Activated T-helper 2 cell treated with anti-CD3 and anti-CD28 coated beads, Interferon-gamma antibody, Interleukin-2, Interleukin-4, amounts not matched to agents 10 μg/mL and 5 μg/mL and 100 μg/mL, durations not matched to agents 14 hours and 24 hours and 36 hours (primary cell): ENCODE data around the gene ARHGAP19. TPM values are rescaled to one million over a fixed set of nuclear protein-coding genes. Genes with fewer than 3 reads are reported as not detected.

Source experiments
- DNase-seq: peaks from one replicate; pipeline ENCODE4 v3.0.0; 2021; ENCODE audit warnings: low spot score
- H3K27ac Mint-ChIP-seq: one replicate; pipeline ENCODE4 v1.8.0; 2021; ENCODE audit warnings: mixed read lengths
- H3K27me3 Mint-ChIP-seq: one replicate; pipeline ENCODE4 v1.8.0; 2021; ENCODE audit warnings: low read depth, mixed read lengths
- H3K36me3 Mint-ChIP-seq: one replicate; pipeline ENCODE4 v1.8.0; 2021; ENCODE audit warnings: low read depth, mixed read lengths
- H3K4me1 Mint-ChIP-seq: one replicate; pipeline ENCODE4 v1.8.0; 2021; ENCODE audit warnings: low read depth, mixed read lengths
- H3K4me3 Mint-ChIP-seq: one replicate; pipeline ENCODE4 v1.8.0; 2021; ENCODE audit warnings: low read depth, mild to moderate bottlenecking, moderate library complexity, mixed read lengths
- H3K9me3 Mint-ChIP-seq: one replicate; pipeline ENCODE4 v1.8.0; 2021; ENCODE audit warnings: mixed read lengths
- intact Hi-C: fragments of 100-400 bp; cut with micrococcal nuclease; formaldehyde crosslinking; loops from one replicate; pipeline ENCODE4 v1.15.1; 2023
- total RNA-seq: library from RNA; stranded (reverse); gene quantifications from 2 replicates; pipeline ENCODE4 v1.2.3, GENCODE V29; 2022

The ARHGAP19 gene
- total RNA-seq, 1 donor from 2014 or later, result 29.9 TPM

- intact Hi-C loops, result loop anchor here (2.0 kb wide), 1 partner anchor 138 kb away; no protein-coding TSS in a partner anchor
- H3K27ac Mint-ChIP-seq, result no peak overlapping the region
- H3K4me1 Mint-ChIP-seq, result no peaks in the 10 kb centered on the region
- no peak overlapping the region for H3K4me3 Mint-ChIP-seq
- no peaks in the 10 kb centered on the region for H3K27me3 Mint-ChIP-seq
- DNase-seq, result peak; percentile 41
- no peaks in the 10 kb centered on the region for H3K9me3 Mint-ChIP-seq
- no peaks in the 10 kb centered on the region for H3K36me3 Mint-ChIP-seq
Observed at GRCh38 chr10:97210543-97210960, 81.9 kb downstream of the ARHGAP19 start.

- Mint-ChIP-seq H3K9me3 (no peaks in the 10 kb centered on the region), H3K36me3 (no peaks in the 10 kb centered on the region), H3K27ac (no peak overlapping the region), H3K4me1 (no peaks in the 10 kb centered on the region), H3K27me3 (no peaks in the 10 kb centered on the region), H3K4me3 (no peak overlapping the region)
- DNase-seq, result no peak
- intact Hi-C loops, result no loop called here
Observed at GRCh38 chr10:97207756-97208346, 84.6 kb downstream of the ARHGAP19 start.

- no peak overlapping the region for H3K27ac Mint-ChIP-seq
- DNase-seq, result no peak
- no peak overlapping the region for H3K4me3 Mint-ChIP-seq
- intact Hi-C loops, result no loop called here
- no peaks in the 10 kb centered on the region for H3K27me3 Mint-ChIP-seq
- no peaks in the 10 kb centered on the region for H3K9me3 Mint-ChIP-seq
- no peaks in the 10 kb centered on the region for H3K4me1 Mint-ChIP-seq
- no peaks in the 10 kb centered on the region for H3K36me3 Mint-ChIP-seq
Observed at GRCh38 chr10:97207131-97207530, 85.3 kb downstream of the ARHGAP19 start.

GRCh38 chr10:97204826-97205679 lies 87.4 kb downstream of the ARHGAP19 start:
- intact Hi-C loops, result no loop called here
- H3K9me3 Mint-ChIP-seq, result no peaks in the 10 kb centered on the region
- peaks cover 9% of the 10 kb centered on the region for H3K27me3 Mint-ChIP-seq
- no peak for DNase-seq
- no peaks in the 10 kb centered on the region for H3K36me3 Mint-ChIP-seq
- H3K4me3 Mint-ChIP-seq, result no peak overlapping the region
- H3K27ac Mint-ChIP-seq, result no peak overlapping the region
- peaks cover 2% of the 10 kb centered on the region for H3K4me1 Mint-ChIP-seq

GRCh38 chr10:97203220-97203619 lies 89.2 kb downstream of the ARHGAP19 start:
- no peak for DNase-seq
- intact Hi-C loops, result no loop called here
- H3K27me3 Mint-ChIP-seq, result peaks cover 21% of the 10 kb centered on the region
- H3K27ac Mint-ChIP-seq, result no peak overlapping the region
- peaks cover 2% of the 10 kb centered on the region for H3K4me1 Mint-ChIP-seq
- H3K4me3 Mint-ChIP-seq, result no peak overlapping the region
- no peaks in the 10 kb centered on the region for H3K9me3 Mint-ChIP-seq
- no peaks in the 10 kb centered on the region for H3K36me3 Mint-ChIP-seq

GRCh38 chr10:97200616-97201015 lies 91.8 kb downstream of the ARHGAP19 start:
- DNase-seq, result no peak
- H3K36me3 Mint-ChIP-seq, result no peaks in the 10 kb centered on the region
- H3K9me3 Mint-ChIP-seq, result no peaks in the 10 kb centered on the region
- no peak overlapping the region for H3K4me3 Mint-ChIP-seq
- no peak overlapping the region for H3K27ac Mint-ChIP-seq
- intact Hi-C loops, result no loop called here
- H3K4me1 Mint-ChIP-seq, result peaks cover 11% of the 10 kb centered on the region
- peaks cover 37% of the 10 kb centered on the region for H3K27me3 Mint-ChIP-seq

GRCh38 chr10:97199152-97199551 lies 93.3 kb downstream of the ARHGAP19 start:
- Mint-ChIP-seq H3K4me3 (no peak overlapping the region), H3K27me3 (peaks cover 45% of the 10 kb centered on the region)

GRCh38 chr10:97197030-97197500 lies 95.4 kb downstream of the ARHGAP19 start:
- H3K27ac Mint-ChIP-seq, result no peak overlapping the region
- peak overlapping the region; percentile 68 for H3K4me3 Mint-ChIP-seq
- peaks cover 60% of the 10 kb centered on the region for H3K27me3 Mint-ChIP-seq
- DNase-seq, result no peak
- H3K4me1 Mint-ChIP-seq, result peaks cover 12% of the 10 kb centered on the region
- no peaks in the 10 kb centered on the region for H3K36me3 Mint-ChIP-seq
- H3K9me3 Mint-ChIP-seq, result no peaks in the 10 kb centered on the region
- intact Hi-C loops, result no loop called here

More at GRCh38 chr10:97199152-97199551, 93.3 kb downstream of the ARHGAP19 start:
- Mint-ChIP-seq H3K36me3 (no peaks in the 10 kb centered on the region), H3K9me3 (no peaks in the 10 kb centered on the region), H3K27ac (no peak overlapping the region), H3K4me1 (peaks cover 12% of the 10 kb centered on the region)
- intact Hi-C loops, result no loop called here
- no peak for DNase-seq

GRCh38 chr10:97196223-97197029 lies 96.0 kb downstream of the ARHGAP19 start:
- Mint-ChIP-seq H3K4me1 (peaks cover 12% of the 10 kb centered on the region), H3K9me3 (no peaks in the 10 kb centered on the region), H3K36me3 (no peaks in the 10 kb centered on the region), H3K27me3 (peaks cover 57% of the 10 kb centered on the region), H3K27ac (no peak overlapping the region), H3K4me3 (peak overlapping the region; percentile 68)
- intact Hi-C loops, result no loop called here
- peak; percentile 45 for DNase-seq

- Mint-ChIP-seq H3K4me3 (peak overlapping the region; percentile 79), H3K36me3 (no peaks in the 10 kb centered on the region), H3K27ac (no peak overlapping the region), H3K9me3 (no peaks in the 10 kb centered on the region), H3K4me1 (peaks cover 12% of the 10 kb centered on the region), H3K27me3 (peaks cover 56% of the 10 kb centered on the region)
- intact Hi-C loops, result no loop called here
- no peak for DNase-seq
Observed at GRCh38 chr10:97195706-97196222, 96.7 kb downstream of the ARHGAP19 start.

- Mint-ChIP-seq H3K9me3 (no peaks in the 10 kb centered on the region), H3K27me3 (peaks cover 59% of the 10 kb centered on the region), H3K4me1 (peaks cover 10% of the 10 kb centered on the region), H3K36me3 (no peaks in the 10 kb centered on the region), H3K27ac (no peak overlapping the region), H3K4me3 (no peak overlapping the region)
- intact Hi-C loops, result no loop called here
- no peak for DNase-seq
Observed at GRCh38 chr10:97192952-97193435, 99.4 kb downstream of the ARHGAP19 start.

- Mint-ChIP-seq H3K9me3 (no peaks in the 10 kb centered on the region), H3K4me3 (no peak overlapping the region), H3K4me1 (no peaks in the 10 kb centered on the region), H3K27ac (no peak overlapping the region), H3K27me3 (peaks cover 60% of the 10 kb centered on the region), H3K36me3 (no peaks in the 10 kb centered on the region)
- DNase-seq, result no peak
- intact Hi-C loops, result no loop called here
Observed at GRCh38 chr10:97190450-97190849, 102.0 kb downstream of the ARHGAP19 start.
